ENCODE measurements around the gene RPS4Y2. TPM values are rescaled to one million over a fixed set of nuclear protein-coding genes. Genes with fewer than 3 reads are reported as not detected.

The RPS4Y2 gene
- total RNA-seq, 4 donors from 2014 or later, result not detected

DNA sequence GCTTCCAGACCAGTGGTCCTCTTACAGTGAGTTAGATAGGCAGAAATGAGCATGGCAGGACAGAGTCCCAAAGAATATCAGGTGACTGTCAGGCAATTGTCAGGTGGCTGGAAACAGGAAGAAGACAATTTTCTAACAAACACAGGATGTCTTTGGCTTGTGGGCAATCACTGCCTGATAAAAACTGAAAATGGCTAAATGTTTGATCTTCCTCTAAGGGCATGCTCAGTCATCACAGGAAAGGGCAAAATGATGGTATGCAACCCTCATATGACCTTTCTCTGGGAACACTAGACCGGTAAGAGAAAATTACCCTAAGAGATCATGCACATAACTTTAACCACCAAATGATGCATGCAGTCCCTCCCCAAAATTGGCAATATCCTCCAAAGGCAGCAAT lies 57.6 kb downstream of the RPS4Y2 start:
- no peak overlapping the region for H3K4me3 ChIP-seq
- H3K27ac ChIP-seq, result no peak overlapping the region
- TF ChIP-seq EP300 (IDR thresholded peaks at IDR 0.05) (no peak), POLR2AphosphoS5 (IDR thresholded peaks at IDR 0.05) (no peak), POLR2A (IDR thresholded peaks at IDR 0.05) (no peak)
- TF ChIP-seq, protein P1, sequence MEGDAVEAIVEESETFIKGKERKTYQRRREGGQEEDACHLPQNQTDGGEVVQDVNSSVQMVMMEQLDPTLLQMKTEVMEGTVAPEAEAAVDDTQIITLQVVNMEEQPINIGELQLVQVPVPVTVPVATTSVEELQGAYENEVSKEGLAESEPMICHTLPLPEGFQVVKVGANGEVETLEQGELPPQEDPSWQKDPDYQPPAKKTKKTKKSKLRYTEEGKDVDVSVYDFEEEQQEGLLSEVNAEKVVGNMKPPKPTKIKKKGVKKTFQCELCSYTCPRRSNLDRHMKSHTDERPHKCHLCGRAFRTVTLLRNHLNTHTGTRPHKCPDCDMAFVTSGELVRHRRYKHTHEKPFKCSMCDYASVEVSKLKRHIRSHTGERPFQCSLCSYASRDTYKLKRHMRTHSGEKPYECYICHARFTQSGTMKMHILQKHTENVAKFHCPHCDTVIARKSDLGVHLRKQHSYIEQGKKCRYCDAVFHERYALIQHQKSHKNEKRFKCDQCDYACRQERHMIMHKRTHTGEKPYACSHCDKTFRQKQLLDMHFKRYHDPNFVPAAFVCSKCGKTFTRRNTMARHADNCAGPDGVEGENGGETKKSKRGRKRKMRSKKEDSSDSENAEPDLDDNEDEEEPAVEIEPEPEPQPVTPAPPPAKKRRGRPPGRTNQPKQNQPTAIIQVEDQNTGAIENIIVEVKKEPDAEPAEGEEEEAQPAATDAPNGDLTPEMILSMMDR (IDR thresholded peaks at IDR 0.05), result no peak
- no peaks in the 10 kb centered on the region for H3K36me3 ChIP-seq
- no peaks in the 10 kb centered on the region for H3K27me3 ChIP-seq
- no peaks in the 10 kb centered on the region for H3K9me3 ChIP-seq
- no peak for DNase-seq (ENCODE audit: low spot score in 2 of 2)
- no CpG with 5 or more reads among the region's 1 CpG for WGBS
- no peaks in the 10 kb centered on the region for H3K4me1 ChIP-seq

DNA sequence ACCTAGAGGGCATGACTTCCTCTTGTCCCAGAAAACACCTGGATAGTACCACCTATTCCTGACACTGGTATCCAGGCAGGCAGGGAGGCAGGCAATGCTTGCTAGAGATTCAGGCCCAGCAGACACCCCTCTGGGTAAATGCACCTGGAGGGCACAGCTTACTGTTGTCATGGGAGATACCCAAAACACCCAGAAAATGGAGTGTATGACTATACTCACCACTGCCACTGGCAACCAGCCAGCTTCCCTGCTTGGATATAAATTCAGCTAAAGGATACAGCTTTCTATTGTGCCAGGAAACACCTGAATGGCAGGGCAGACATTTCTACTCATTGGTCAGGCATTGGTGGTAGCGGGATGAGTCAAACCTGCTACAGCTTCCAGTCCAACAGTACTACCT lies 58.9 kb downstream of the RPS4Y2 start:
- no CpG with 5 or more reads among the region's 1 CpG for WGBS
- Histone ChIP-seq H3K4me1 (no peaks in the 10 kb centered on the region), H3K9me3 (no peaks in the 10 kb centered on the region), H3K4me3 (no peak overlapping the region), H3K27me3 (no peaks in the 10 kb centered on the region), H3K36me3 (no peaks in the 10 kb centered on the region), H3K27ac (no peak overlapping the region)
- no peak for DNase-seq (ENCODE audit: low spot score in 2 of 2)
- TF ChIP-seq, protein P1 (IDR thresholded peaks at IDR 0.05), result no peak
- TF ChIP-seq POLR2AphosphoS5 (IDR thresholded peaks at IDR 0.05) (no peak), EP300 (IDR thresholded peaks at IDR 0.05) (no peak), POLR2A (IDR thresholded peaks at IDR 0.05) (no peak)

DNA sequence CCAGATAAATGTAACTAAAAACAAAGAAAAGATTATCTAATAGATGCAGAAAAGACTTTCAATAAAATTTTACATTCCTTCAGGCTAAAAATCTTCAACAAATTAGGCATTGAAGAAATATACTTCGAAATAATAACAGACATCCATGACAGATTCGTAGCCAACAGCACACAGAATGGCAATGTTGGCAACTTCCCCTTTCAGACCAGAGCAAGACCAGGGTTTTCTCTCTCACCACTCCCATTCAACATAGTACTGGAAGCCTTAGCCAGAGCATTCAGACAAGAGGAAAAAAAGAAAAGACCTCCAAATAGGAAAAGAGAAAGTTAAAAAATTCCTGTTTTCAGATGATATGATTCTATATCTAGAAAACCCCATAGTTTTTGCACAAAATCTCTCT lies 61.2 kb downstream of the RPS4Y2 start:
- WGBS, result no CpG with 5 or more reads among the region's 2 CpGs
- Histone ChIP-seq H3K4me1 (no peaks in the 10 kb centered on the region), H3K4me3 (no peak overlapping the region), H3K27ac (no peak overlapping the region), H3K36me3 (no peaks in the 10 kb centered on the region), H3K9me3 (no peaks in the 10 kb centered on the region), H3K27me3 (no peaks in the 10 kb centered on the region)
- TF ChIP-seq POLR2AphosphoS5 (IDR thresholded peaks at IDR 0.05) (no peak), EP300 (IDR thresholded peaks at IDR 0.05) (no peak), POLR2A (IDR thresholded peaks at IDR 0.05) (no peak)
- TF ChIP-seq, protein P1 (IDR thresholded peaks at IDR 0.05), result no peak
- DNase-seq (ENCODE audit: low spot score in 2 of 2), result no peak

Other genes with a start within 250 kb of the RPS4Y2 start
- 10 to 100 TPM in 2 of 4 donors, not detected in 2; 10.2 to 19.5 TPM for gene EIF1AY, start 180.3 kb upstream of the RPS4Y2 start, total RNA-seq